ENCODE measurements around the gene RPL29.

RPL29 gene

GRCh38 chr3:52026041-52026440 is 30.3 kb upstream of the RPL29 start:
- in situ Hi-C loops (cut with MboI; ENCODE audit: low sequenced_read_pairs), result no loop called here

GRCh38 chr3:52025453-52025852 is 29.8 kb upstream of the RPL29 start:
- in situ Hi-C loops (cut with MboI; ENCODE audit: low sequenced_read_pairs), result no loop called here

GRCh38 chr3:52024765-52025452 is 29.2 kb upstream of the RPL29 start:
- in situ Hi-C loops (cut with MboI; ENCODE audit: low sequenced_read_pairs), result no loop called here

- in situ Hi-C loops (cut with MboI; ENCODE audit: low sequenced_read_pairs), result no loop called here
Measured at GRCh38 chr3:52023860-52024764, 28.4 kb upstream of the RPL29 start.

GRCh38 chr3:52023101-52023770 is 27.5 kb upstream of the RPL29 start:
- in situ Hi-C loops (cut with MboI; ENCODE audit: low sequenced_read_pairs), result no loop called here

GRCh38 chr3:52022323-52023100 is 26.8 kb upstream of the RPL29 start:
- in situ Hi-C loops (cut with MboI; ENCODE audit: low sequenced_read_pairs), result no loop called here

GRCh38 chr3:52021489-52022268 is 26.0 kb upstream of the RPL29 start:
- in situ Hi-C loops (cut with MboI; ENCODE audit: low sequenced_read_pairs), result no loop called here

- in situ Hi-C loops (cut with MboI; ENCODE audit: low sequenced_read_pairs), result no loop called here
Measured at GRCh38 chr3:52020796-52021195, 25.1 kb upstream of the RPL29 start.

GRCh38 chr3:52019352-52020080 is 23.8 kb upstream of the RPL29 start:
- in situ Hi-C loops (cut with MboI; ENCODE audit: low sequenced_read_pairs), result loop anchor here (10.0 kb wide), 1 partner anchor 105 kb away; no protein-coding TSS in a partner anchor

GRCh38 chr3:52018319-52019000 is 22.8 kb upstream of the RPL29 start:
- in situ Hi-C loops (cut with MboI; ENCODE audit: low sequenced_read_pairs), result loop anchor here (10.0 kb wide), 1 partner anchor 106 kb away; no protein-coding TSS in a partner anchor

- in situ Hi-C loops (cut with MboI; ENCODE audit: low sequenced_read_pairs), result loop anchor here (10.0 kb wide), 1 partner anchor 107 kb away; no protein-coding TSS in a partner anchor
Measured at GRCh38 chr3:52017586-52017985, 21.9 kb upstream of the RPL29 start.

GRCh38 chr3:52015438-52016228 is 19.9 kb upstream of the RPL29 start:
- in situ Hi-C loops (cut with MboI; ENCODE audit: low sequenced_read_pairs), result loop anchor here (10.0 kb wide), 1 partner anchor 109 kb away; no protein-coding TSS in a partner anchor

- in situ Hi-C loops (cut with MboI; ENCODE audit: low sequenced_read_pairs), result loop anchor here (10.0 kb wide), 1 partner anchor 110 kb away; no protein-coding TSS in a partner anchor
Measured at GRCh38 chr3:52014613-52015012, 18.9 kb upstream of the RPL29 start.

- in situ Hi-C loops (cut with MboI; ENCODE audit: low sequenced_read_pairs), result loop anchor here (10.0 kb wide), 1 partner anchor 111 kb away; no protein-coding TSS in a partner anchor
Measured at GRCh38 chr3:52013802-52014598, 18.3 kb upstream of the RPL29 start.

- in situ Hi-C loops (cut with MboI; ENCODE audit: low sequenced_read_pairs), result loop anchor here (10.0 kb wide), 1 partner anchor 112 kb away; no protein-coding TSS in a partner anchor
Measured at GRCh38 chr3:52012699-52013098, 17.0 kb upstream of the RPL29 start.

GRCh38 chr3:52010431-52010830 is 14.7 kb upstream of the RPL29 start:
- in situ Hi-C loops (cut with MboI; ENCODE audit: low sequenced_read_pairs), result loop anchor here (10.0 kb wide), 1 partner anchor 114 kb away; no protein-coding TSS in a partner anchor

- in situ Hi-C loops (cut with MboI; ENCODE audit: low sequenced_read_pairs), result no loop called here
Measured at GRCh38 chr3:52007291-52007690, 11.6 kb upstream of the RPL29 start.

Measured in HL-60/S4 treated with retinoic acid at 250 ng/mL for 4 days and 3 days (cell line).